VCaP (cell line): ENCODE data around the gene RAVER2.
"Not testable (repeated sequence)": the region's sequence is repeated elsewhere in the genome, so short reads cannot be mapped to it uniquely, and the experiment has no call there.

Experiments used
- H3K27ac ChIP-seq: fragments of 450-650 bp; 2 replicates; pipeline ENCODE4 v1.5.1; 2017
- TF ChIP-seq, protein P1 (sequence below): fragments of 450-650 bp; conservative IDR thresholded peaks from 2 replicates; pipeline ENCODE4 v1.5.1; 2017; ENCODE audit warnings: mild to moderate bottlenecking, moderate library complexity

Gene RAVER2

GRCh38 chr1:64733581-64734286 is 11.1 kb upstream of the RAVER2 start:
- TF ChIP-seq, protein P1, sequence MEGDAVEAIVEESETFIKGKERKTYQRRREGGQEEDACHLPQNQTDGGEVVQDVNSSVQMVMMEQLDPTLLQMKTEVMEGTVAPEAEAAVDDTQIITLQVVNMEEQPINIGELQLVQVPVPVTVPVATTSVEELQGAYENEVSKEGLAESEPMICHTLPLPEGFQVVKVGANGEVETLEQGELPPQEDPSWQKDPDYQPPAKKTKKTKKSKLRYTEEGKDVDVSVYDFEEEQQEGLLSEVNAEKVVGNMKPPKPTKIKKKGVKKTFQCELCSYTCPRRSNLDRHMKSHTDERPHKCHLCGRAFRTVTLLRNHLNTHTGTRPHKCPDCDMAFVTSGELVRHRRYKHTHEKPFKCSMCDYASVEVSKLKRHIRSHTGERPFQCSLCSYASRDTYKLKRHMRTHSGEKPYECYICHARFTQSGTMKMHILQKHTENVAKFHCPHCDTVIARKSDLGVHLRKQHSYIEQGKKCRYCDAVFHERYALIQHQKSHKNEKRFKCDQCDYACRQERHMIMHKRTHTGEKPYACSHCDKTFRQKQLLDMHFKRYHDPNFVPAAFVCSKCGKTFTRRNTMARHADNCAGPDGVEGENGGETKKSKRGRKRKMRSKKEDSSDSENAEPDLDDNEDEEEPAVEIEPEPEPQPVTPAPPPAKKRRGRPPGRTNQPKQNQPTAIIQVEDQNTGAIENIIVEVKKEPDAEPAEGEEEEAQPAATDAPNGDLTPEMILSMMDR, result no peak
- H3K27ac ChIP-seq, result no peak overlapping the region

- H3K27ac ChIP-seq, result no peak overlapping the region
- TF ChIP-seq, protein P1, result no peak
These were observed 10.6 kb upstream of the RAVER2 start for GRCh38 chr1:64734287-64734652.

DNA sequence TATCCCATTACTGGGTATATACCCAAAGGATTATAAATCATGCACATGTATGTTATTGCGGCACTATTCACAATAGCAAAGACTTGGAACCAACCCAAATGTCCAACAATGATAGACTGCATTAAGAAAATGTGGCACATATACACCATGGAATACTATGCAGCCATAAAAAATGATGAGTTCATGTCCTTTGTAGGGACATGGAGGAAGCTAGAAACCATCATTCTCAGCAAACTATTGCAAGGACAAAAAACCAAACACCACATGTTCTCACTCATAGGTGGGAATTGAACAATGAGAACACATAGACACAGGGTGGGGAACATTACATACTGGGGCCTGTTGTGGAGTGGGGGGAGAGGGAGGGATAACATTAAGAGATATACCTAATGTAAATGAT is 4.2 kb upstream of the RAVER2 start:
- not testable (repeated sequence) for H3K27ac ChIP-seq

DNA sequence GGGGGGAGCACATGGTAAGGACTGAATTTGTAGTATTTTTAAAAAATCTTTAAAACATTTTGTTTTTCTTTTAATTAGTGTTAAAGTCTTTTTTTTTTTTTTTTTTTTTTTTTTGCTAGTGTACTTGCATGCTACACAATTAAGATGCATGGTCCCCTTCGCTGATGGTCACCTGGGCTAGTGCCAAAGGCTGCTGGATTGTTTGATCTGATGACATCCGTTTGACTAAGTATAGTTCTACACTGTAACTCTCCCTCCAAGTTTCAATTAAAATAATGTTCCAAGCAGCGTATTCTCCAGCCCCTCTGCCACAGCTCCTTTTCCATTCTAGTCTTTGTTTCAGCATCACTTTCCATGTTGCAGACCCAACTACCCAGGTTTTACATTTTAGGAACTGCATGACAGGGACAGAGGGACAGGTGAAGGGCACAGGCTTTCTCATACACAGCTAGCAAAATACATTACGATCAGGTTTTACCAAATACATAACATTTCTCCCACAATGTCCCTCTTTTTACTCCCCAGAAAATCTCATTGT is 852 bp upstream of the RAVER2 start:
- H3K27ac ChIP-seq, result peak overlapping the region; percentile 75
- TF ChIP-seq, protein P1, result no peak

DNA sequence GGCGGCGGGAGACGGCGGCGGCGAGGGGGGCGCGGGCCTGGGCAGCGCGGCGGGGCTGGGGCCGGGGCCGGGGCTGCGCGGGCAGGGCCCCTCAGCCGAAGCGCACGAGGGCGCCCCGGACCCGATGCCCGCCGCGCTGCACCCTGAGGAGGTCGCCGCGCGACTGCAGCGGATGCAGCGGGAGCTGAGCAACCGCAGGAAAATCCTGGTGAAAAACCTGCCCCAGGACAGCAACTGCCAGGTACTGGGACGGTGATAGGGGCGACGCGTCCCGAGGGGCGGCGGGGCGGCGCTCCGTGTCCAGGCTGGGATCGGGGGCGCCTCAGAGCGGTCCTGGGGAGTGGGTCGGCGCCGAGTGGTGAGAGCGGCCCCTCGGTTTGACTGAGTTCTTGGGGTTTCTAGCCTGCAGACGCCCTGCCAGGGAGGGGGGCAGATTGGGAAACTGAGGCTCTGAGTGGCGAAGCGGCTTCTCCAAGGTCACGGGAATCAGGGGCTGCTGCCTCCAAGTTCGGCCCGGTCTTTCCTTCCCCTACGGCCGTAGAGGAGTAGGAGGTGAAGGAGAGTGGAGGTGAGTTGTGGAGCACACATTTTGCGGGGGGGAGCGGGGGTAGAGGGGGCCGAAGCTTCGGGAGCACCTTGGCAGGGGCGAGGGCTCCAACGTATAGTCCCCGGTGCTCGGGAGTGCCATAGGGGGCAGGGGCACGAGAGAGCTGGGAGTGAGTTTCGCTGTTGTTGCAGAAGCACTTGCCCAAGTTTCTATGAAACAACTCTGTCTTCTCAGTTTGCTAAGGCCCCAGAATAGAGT is 508 bp downstream of the RAVER2 start:
- TF ChIP-seq, protein P1, result no peak
- peak overlapping the region; percentile 75 for H3K27ac ChIP-seq

DNA sequence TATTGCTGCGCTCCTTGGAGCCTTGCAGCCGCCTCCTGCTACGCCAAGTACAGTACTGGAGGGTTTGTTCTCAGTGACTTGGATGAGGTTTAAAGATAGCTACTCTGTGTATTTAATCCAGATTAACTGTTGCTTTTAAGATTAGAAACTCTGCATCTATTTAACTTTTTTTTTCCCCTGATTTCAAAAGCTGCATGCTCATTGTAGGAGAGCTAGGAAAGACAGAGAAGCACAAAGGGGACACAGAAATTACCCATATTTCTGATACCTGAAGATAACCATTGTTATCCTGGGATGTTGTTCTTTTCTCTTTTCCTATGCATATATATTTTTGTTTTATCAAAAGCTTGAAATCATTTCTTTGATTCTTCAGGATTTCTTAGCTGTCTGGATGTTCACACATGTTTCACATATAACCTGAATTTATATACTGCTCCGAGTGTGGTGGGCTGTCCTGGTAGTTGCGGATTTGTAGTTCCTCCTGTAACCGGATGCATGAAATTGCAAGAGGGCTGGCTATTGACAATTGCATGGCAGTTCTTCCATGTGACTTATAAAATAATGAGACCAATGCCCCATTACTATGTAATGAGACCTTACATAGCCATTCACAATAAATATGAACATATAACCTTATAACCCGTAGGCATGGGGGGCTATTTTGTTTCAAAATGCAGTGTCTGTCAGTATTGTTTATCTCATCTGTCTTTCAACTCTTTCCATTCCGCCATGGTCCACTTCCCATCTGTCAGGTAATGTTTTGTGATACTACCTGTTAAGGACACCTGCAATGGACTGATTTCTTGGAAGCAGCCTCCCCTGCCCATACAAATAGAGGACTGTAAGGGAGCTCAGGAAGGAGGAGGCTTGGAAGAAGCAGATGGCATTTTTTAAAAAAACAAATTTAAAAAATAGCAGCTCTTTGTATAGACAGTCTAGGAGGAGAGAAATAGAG is 1.4 kb downstream of the RAVER2 start:
- no peak overlapping the region for H3K27ac ChIP-seq

DNA sequence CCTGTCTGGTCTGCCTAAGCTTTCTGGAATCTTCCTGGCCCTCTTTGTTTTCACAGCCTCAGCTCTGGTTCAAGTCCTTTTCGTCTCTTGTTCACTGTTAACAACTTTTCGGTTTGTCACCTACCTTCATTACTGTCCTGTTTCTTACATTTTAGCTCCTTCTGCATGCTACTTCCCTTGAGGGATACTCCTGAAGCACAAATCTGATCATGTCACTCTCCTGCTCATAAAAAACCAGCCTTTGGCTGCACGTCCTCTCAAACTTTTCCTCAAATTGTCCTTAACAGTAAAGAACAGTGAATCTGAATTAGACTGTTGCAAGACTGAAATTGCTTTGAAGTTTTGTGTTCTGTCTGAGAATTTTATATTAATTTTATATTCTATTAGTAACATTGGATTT is 3.3 kb downstream of the RAVER2 start:
- no peak overlapping the region for H3K27ac ChIP-seq
- TF ChIP-seq, protein P1, result no peak

More for the DNA sequence above, 1.4 kb downstream of the RAVER2 start:
- TF ChIP-seq, protein P1, result no peak
